ENCODE measurements around the gene PTPRH.

GRCh38 chr19:55158423-55158822, 50.9 kb downstream of the PTPRH start:
- no peak for TF ChIP-seq CTCF (conservative IDR thresholded peaks at IDR 0.05)
- TF ChIP-seq ZFX (IDR thresholded peaks at IDR 0.05), result no peak

Data from C4-2B (cell line).